ENCODE results near the gene OSER1.
A peak's percentile ranks its signal among the peaks of the same experiment; 100 is the strongest.
"Not testable (repeated sequence)": the region's sequence is repeated elsewhere in the genome, so short reads cannot be mapped to it uniquely, and the experiment has no call there.

Gene OSER1

GRCh38 chr20:44199877-44200276 is 10.7 kb downstream of the OSER1 start:
- no peak for DNase-seq

DNA sequence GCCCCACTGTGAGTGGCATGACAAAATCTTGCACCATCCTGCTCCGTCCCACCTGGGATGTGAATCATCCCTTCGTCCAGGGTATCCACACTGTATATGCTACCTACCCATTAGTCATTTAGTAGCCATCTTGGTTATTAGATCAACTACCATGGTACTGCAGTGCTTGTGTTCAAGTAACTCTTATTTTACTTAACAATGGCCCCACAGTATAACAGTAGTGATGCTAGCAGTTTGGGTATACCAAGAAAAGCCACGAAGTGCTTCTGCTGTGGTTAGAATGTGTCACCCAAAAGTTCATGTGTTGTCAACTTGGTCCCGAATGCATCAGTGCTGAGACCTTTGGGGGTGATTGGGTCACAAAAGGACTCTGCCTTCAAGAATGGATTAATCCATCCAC is 11.7 kb downstream of the OSER1 start:
- DNase-seq = no peak

- DNase-seq = no peak
These were observed 14.3 kb downstream of the OSER1 start for GRCh38 chr20:44196271-44196670.

DNA sequence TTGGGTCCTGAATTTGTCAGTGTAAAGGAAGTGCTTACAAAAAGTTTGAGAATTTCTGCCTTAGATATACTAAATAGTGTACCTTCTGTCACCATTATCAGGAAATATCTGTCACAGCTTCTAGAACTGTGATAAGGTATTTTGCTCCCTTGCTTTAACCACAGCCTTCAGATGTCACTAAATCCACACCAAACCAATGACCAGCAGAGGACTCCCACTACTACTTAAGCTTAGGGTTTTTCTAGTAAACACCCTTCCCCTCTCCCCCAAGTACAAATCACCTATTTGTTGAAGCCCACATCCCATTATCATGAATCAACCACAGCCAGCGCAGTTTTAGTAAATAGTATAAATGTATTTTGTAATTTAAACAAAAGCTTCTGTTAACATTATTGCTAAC is 15.0 kb downstream of the OSER1 start:
- no peak for DNase-seq

DNA sequence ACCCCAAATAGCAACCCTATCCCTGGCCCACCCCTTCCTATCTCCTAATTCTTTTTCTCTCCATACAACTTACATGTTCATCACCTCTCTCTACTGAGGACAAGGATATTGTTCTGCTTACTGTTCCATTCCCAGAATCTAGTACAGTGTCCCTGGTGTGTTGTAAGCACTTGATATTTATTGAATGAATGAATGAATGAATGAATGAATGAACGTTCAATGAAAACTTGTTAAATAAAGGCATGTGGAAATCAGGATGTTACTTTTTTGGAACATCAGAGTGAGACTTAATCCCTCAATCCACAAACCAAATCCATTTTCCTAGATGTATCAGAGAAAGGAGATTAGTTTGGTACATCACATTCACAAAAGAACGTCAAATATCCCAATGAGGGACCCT is 16.8 kb downstream of the OSER1 start:
- DNase-seq = no peak

- DNase-seq = not testable (repeated sequence)
These were observed 18.9 kb downstream of the OSER1 start for GRCh38 chr20:44191640-44192039.

- DNase-seq = peak; percentile 51
These were observed 20.2 kb downstream of the OSER1 start for GRCh38 chr20:44190197-44190852.

GRCh38 chr20:44188752-44189151 is 21.8 kb downstream of the OSER1 start:
- DNase-seq = no peak

GRCh38 chr20:44187772-44188709 is 22.5 kb downstream of the OSER1 start:
- no peak for DNase-seq

- no peak for DNase-seq
These were observed 23.4 kb downstream of the OSER1 start, which contains the start of gene JPH2 for GRCh38 chr20:44187054-44187771. Gene JPH2, minus strand, starts transcription at chr20:44187188. Its CDS starts 483 bp downstream, at chr20:44186705.

DNA sequence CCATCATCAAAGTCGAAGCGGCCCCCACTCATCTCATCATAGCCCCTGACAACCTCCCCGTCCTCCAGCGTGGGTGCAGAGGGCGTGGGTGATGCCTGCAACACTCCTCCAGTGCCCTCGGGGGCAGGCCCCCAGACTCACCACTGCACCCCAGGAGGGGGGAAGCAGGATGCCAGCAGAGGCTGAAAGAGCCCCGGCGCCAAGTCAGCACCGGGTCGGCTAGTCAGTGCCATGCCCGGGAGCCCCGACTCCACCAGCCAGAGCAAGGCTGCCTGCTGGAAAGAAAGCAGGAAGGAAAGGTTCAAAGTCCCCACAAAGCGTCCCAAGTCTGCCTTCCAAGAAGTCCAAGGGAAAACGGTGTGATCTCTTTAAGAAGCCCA is 23.9 kb downstream of the OSER1 start:
- no peak for DNase-seq

- no peak for DNase-seq
These were observed 24.4 kb downstream of the OSER1 start for GRCh38 chr20:44186201-44186600.

GRCh38 chr20:44185574-44185973 is 25.0 kb downstream of the OSER1 start:
- DNase-seq = no peak

GRCh38 chr20:44183282-44183681 is 27.3 kb downstream of the OSER1 start:
- no peak for DNase-seq

GRCh38 chr20:44182863-44183262 is 27.7 kb downstream of the OSER1 start:
- DNase-seq = no peak

- DNase-seq = no peak
These were observed 28.3 kb downstream of the OSER1 start for GRCh38 chr20:44182135-44182765.

GRCh38 chr20:44181611-44182010 is 29.0 kb downstream of the OSER1 start:
- DNase-seq = no peak

- DNase-seq = no peak
These were observed 29.8 kb downstream of the OSER1 start for GRCh38 chr20:44180814-44181213.

DNA sequence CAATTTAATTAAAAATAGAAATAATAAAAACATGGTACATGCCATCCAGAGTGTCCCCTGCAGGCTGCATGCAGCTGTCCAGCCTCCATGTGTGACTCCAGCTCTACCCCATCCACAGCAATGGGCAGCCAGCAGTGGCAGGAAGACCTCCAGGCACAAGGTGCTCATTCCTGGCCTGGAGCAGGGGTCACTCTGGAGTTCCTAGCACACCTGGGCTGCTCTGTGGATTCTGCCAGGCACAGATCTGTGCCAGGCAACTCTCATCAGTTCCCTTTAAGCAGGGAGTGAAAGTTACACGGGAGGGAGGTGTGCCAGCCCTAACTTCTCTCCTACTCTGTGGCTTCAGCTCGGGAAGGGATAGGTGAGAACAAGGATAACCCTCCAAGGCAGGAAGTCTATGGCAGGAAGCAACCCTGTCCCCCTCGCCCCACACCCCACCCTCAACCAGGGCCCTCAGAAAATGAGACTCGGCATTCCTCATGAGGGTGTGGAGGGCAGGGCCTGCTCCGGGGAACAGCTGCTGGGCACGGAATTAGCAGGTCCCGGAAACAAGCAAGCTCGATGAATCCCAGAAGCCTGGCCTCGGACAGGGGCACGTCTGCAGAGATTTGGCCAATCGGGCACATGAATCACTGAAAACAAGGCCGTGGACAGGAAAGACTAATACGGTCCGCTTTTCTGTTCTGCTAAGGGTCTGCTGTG is 33.6 kb downstream of the OSER1 start:
- no peak for DNase-seq

GRCh38 chr20:44174996-44175765 is 35.4 kb downstream of the OSER1 start:
- no peak for DNase-seq

GRCh38 chr20:44173846-44174245 is 36.7 kb downstream of the OSER1 start:
- no peak for DNase-seq

- no peak for DNase-seq
These were observed 37.5 kb downstream of the OSER1 start for GRCh38 chr20:44173116-44173515.

Data from NCI-H1694 treated with DMSO at 0.1 percent for 48 hours (cell line).